ENCODE measurements around the gene CALCOCO1.

DNA sequence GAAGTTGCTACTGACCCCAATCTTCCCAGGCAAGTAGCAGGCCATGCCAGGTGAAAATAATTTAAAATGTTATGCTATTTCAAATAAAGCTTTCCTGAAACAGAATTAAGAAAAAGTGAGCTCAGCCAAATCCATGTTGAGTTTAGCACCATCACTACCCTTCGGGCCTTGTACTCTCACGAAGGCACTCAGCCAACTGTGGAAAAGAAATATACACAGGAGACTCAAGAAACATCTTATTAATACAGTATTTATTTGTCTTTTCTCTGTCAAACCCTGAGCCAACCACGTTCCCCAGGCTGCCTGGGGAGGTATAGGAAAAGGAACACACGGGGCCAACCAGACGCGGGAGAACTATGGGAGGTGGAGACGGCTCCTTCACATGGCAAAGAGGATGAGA is 62.3 kb downstream of the CALCOCO1 start:
- TF ChIP-seq, protein P1, sequence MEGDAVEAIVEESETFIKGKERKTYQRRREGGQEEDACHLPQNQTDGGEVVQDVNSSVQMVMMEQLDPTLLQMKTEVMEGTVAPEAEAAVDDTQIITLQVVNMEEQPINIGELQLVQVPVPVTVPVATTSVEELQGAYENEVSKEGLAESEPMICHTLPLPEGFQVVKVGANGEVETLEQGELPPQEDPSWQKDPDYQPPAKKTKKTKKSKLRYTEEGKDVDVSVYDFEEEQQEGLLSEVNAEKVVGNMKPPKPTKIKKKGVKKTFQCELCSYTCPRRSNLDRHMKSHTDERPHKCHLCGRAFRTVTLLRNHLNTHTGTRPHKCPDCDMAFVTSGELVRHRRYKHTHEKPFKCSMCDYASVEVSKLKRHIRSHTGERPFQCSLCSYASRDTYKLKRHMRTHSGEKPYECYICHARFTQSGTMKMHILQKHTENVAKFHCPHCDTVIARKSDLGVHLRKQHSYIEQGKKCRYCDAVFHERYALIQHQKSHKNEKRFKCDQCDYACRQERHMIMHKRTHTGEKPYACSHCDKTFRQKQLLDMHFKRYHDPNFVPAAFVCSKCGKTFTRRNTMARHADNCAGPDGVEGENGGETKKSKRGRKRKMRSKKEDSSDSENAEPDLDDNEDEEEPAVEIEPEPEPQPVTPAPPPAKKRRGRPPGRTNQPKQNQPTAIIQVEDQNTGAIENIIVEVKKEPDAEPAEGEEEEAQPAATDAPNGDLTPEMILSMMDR (IDR thresholded peaks at IDR 0.05; ENCODE audit: low read length) = no peak
- TF ChIP-seq EZH2 (optimal IDR thresholded peaks at IDR 0.05; ENCODE audit: low read depth, low read length) = no peak

Measured in MM.1S (cell line).